Astrocyte of the spinal cord (primary cell): ENCODE measurements around the gene MLLT10.
"Not testable (repeated sequence)": the region's sequence is repeated elsewhere in the genome, so short reads cannot be mapped to it uniquely, and the experiment has no call there.

Experiments
- DNase-seq: peaks from one replicate; pipeline ENCODE4 v3.0.0; 2011; ENCODE audit warnings: low read depth, low spot score
- H3K4me3 ChIP-seq: 2 replicates; pipeline ENCODE4 v1.5.1; 2011; ENCODE audit warnings: low read depth, mild to moderate bottlenecking, low read length, moderate library complexity
- CTCF ChIP-seq: IDR thresholded peaks from 2 replicates; pipeline ENCODE4 v1.5.1; 2012; ENCODE audit warnings: low read depth, mild to moderate bottlenecking, low read length, inconsistent platforms
- in situ Hi-C: cut with HindIII; loops from 2 replicates; pipeline ENCODE4 v1.10.0; 2017; ENCODE audit warnings: low sequenced_read_pairs

MLLT10 gene

GRCh38 chr10:21547246-21547645 lies 13.2 kb downstream of the MLLT10 start:
- in situ Hi-C loops = no loop called here
- DNase-seq = no peak
- TF ChIP-seq CTCF = no peak
- H3K4me3 ChIP-seq = no peak overlapping the region

GRCh38 chr10:21552638-21553037 lies 18.6 kb downstream of the MLLT10 start:
- no peak for TF ChIP-seq CTCF
- no peak overlapping the region for H3K4me3 ChIP-seq
- no peak for DNase-seq
- in situ Hi-C loops = no loop called here

GRCh38 chr10:21556527-21556926 lies 22.5 kb downstream of the MLLT10 start:
- no peak for DNase-seq
- in situ Hi-C loops = no loop called here
- no peak overlapping the region for H3K4me3 ChIP-seq
- no peak for TF ChIP-seq CTCF

- DNase-seq, H3K4me3 ChIP-seq, in situ Hi-C loops: not testable (repeated sequence)
Measured at GRCh38 chr10:21558984-21559383, 25.0 kb downstream of the MLLT10 start.

- no peak for TF ChIP-seq CTCF
- DNase-seq = no peak
- no peak overlapping the region for H3K4me3 ChIP-seq
- in situ Hi-C loops = no loop called here
Measured at GRCh38 chr10:21570761-21571521, 36.9 kb downstream of the MLLT10 start.

- no peak for TF ChIP-seq CTCF
Measured at GRCh38 chr10:21572578-21572977, 38.5 kb downstream of the MLLT10 start.

GRCh38 chr10:21574514-21574913 lies 40.5 kb downstream of the MLLT10 start:
- not testable (repeated sequence) for DNase-seq

More at GRCh38 chr10:21572578-21572977, 38.5 kb downstream of the MLLT10 start:
- H3K4me3 ChIP-seq = no peak overlapping the region
- peak; percentile 46 for DNase-seq
- in situ Hi-C loops = no loop called here

More at GRCh38 chr10:21574514-21574913, 40.5 kb downstream of the MLLT10 start:
- H3K4me3 ChIP-seq, in situ Hi-C loops: not testable (repeated sequence)
